ENCODE data around the gene SPATA22.
"Not testable (repeated sequence)": the region's sequence is repeated elsewhere in the genome, so short reads cannot be mapped to it uniquely, and the experiment has no call there.

Gene SPATA22, protein sequence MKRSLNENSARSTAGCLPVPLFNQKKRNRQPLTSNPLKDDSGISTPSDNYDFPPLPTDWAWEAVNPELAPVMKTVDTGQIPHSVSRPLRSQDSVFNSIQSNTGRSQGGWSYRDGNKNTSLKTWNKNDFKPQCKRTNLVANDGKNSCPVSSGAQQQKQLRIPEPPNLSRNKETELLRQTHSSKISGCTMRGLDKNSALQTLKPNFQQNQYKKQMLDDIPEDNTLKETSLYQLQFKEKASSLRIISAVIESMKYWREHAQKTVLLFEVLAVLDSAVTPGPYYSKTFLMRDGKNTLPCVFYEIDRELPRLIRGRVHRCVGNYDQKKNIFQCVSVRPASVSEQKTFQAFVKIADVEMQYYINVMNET

DNA sequence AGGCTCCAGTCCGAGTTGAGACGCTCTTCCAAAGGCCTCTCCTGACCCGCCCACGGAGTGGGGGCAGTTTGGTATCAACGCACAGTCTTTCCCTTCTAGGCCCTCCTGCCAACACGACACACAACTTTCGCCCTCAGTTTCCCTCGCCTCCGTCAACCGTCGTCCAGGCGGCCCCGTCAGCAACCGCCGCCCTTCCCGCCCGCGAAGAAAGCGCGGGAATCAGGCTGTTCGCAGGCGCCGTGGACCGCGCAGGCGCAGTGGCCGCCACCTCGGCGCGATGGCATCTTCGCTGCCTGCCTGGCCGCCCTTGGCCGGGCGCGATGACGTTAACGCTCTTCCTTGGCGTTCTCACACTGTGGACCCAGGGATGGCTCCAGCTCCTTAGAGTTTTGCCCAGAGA lies at the start of gene SPATA22:
Gene SPATA22 (minus strand): TSS at position 221 of the 400 bp plus-strand sequence. CDS start 2,494 bp downstream, outside the sequence.
- DNase-seq (ENCODE audit: low read depth in 2 of 2), result no peak

DNA sequence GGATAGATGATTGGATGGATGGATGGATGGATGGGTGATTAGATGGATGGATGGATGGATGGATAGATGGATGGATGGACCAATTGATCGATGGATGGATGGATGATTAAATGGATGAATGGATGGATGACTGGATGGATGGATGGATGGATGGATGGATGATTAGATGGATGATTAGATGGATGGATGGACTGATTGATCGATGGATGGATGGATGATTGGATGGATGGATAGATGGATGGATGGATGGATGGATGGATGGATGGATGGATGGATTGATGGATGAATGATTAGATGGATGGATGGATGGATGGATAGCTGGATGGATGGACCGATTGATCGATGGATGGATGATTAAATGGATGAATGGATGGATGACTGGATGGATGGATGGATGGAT lies 47.9 kb upstream of the SPATA22 start:
- not testable (repeated sequence) for DNase-seq (ENCODE audit: low read depth in 2 of 2)

DNA sequence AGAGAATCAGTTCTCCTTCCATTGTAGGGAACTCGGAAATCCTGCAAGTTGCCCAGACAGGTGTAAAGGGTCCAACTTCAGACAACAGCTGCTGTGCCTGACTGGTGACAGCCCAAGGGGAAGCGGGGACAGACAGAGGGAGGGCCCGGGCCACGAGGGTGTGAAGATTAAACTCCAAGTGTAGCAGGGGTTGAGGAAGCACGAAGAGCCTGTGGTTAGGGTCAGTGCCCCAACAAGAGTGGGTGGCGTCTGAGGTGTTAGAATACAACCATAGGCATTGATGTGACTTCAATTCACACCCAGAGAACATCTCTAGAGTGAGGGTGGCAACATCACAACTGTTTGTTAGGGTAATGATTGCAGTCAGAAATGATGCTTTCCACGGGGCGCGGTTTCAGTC lies 43.3 kb upstream of the SPATA22 start:
- DNase-seq (ENCODE audit: low read depth in 2 of 2), result no peak

DNA sequence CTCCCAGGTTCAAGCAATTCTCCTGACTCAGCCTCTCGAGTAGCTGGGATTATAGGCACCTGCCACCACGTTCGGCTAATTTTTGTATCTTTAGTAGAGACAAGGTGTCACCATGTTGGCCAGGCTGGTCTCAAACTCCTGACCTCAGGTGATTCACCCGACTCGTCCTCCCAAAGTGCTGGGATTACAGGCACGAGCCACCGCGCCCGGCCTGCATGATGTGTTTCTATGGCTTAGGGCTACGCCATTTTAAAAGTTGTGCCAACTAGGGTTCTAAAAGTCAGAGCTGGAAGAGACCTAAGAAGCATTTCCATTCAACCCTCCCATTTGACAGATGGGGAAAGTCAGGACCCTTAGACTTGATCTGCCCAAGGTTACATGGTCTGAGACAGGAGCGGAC lies 42.5 kb upstream of the SPATA22 start:
- DNase-seq (ENCODE audit: low read depth in 2 of 2), result not testable (repeated sequence)

DNA sequence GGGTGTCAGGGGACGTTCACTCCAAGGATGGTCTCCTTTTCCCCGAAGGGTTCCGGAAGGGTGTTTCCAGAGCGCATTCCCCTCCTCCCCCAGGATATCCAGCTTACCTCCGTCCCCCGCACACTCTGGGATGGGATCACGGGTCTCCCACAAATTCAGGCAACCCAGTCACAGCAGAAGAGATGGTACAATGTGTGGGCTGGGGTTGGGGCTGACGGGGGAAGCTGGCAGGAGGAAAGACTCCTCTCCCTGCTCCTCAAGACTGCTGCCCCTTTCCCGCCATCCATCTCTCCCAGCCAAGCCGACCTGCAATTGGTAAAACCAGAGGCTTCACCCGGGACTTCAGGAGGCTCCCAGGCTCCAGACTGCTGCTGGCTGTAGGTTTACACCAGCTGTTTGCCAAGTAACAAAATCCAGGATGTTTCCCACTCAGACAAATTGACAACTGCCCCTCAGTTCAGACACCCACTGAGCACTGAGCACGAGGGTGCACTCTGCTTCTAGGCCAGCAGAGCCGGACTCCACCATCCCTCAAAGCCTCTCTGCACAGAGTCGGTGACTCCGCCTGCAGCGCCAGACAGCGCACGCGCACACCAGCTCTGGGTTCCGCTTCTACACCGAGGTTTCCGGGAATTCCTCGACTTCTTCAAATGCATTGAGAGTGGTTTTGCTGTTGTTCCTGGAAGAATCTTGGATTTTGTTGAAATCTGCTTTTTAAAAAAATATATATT lies 41.9 kb upstream of the SPATA22 start:
- DNase-seq (ENCODE audit: low read depth in 2 of 2), result no peak

DNA sequence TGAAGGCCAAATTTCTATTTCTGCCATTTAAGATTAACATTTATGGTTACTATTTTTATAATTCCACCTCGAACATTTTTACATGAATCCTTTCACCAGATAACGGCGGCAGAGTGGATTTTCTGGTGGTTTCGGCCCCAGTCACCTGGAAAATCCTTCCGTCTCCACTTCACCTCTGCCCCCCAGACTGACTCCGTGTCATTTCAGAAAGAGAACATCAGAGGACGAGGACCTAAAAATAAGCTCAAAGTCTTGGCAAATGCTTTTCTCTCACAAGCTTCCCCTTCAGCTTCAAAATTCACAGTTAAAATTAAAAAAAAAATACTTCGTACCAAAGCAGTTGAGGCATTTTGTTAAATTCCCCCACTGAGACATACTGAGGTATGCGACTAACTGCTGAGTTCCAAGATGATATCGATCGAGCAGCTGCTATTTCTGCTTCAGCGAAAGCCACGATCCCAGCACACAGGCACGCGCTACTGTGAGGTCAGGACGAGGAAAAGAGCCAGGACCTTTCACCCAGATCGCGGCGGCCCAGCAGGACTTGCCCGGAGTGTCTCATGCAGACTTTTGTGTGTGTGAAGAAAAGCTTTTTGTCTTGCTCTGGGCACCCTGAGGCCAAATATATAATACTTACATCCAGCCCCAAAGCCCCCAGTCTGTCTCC lies 41.0 kb upstream of the SPATA22 start:
- DNase-seq (ENCODE audit: low read depth in 2 of 2), result no peak

DNA sequence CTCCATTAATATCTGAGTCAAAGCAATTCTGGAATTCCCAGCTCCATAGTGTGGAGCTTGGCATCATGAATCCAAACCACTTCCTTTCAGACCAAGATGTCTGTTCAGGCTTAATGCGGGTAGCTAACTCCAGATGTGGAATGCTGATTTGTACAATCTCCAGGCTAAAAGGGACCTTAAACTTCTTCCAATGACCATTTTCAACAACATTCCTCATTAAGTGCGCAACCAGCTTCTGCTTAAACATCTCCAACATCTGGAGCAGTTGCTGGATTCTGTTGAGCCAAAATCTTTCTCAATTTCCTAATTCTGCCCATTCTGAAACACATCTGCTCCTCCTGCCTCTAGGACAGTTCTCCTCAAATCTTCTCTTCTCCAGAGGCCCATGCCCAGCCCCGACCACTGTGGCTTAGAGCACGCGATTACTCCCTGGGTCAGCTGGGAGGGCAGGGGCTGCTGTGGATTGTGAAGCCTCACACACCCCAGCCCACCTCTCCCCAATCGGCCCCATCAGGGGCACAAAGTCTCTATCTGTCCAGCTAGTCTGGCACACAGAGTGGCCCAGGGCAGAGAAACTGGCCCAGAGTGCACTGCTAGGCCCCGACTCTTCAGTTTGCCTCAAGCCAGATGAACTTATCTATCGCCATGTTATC lies 40.4 kb upstream of the SPATA22 start:
- DNase-seq (ENCODE audit: low read depth in 2 of 2), result no peak

DNA sequence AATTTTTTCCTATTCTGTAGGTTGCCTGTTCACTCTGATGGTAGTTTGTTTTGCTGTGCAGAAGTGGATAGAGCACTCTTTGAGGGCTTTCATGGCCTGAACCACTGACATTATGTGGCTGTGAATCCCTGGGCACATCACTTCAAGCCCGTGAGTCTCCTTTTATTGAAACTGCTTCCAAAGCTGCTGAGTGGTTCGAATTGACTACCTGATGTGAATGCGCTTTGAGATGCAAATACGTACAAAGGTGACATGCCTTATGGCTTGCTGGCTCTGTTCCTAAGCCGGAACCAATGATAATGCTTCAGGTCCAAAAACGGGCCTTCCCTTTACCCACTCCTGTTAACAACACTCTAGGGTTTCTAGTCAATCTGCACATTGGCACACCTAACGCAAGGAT lies 38.5 kb upstream of the SPATA22 start:
- DNase-seq (ENCODE audit: low read depth in 2 of 2), result no peak

DNA sequence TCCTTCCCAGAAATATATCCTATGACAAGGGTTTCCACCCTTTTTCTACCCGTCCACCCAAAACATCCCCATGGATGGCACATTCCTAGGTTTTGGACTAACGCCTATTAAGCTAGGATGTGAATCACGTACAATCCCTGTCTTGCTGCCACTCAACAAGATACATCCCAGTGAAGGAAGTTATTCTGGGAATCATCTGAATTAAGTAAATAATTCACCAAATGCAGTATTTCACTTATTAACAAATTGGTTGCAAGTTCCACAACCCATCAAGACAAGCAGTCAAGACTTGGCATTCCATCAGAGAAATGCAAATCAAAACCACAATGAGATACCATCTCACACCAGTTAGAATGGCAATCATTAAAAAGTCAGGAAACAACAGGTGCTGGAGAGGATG lies 36.2 kb upstream of the SPATA22 start:
- DNase-seq (ENCODE audit: low read depth in 2 of 2), result no peak

DNA sequence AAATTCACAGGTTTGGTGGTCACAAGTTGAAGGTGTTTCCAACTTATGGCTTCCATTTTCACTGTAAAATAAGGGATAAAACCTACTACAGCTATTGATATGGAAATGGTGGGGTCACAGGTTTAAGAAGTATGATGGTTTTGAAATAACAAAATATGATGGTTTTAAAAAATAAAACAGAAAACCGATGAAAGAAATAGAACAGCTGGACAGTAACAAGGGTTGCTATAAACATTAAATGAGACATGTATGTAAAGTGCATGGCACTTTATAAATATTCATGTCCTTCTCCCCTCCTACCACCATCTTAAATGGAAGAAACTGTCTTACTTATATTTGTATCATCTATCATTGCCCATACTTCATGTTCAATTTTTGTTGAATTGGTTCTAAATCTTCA lies 35.5 kb upstream of the SPATA22 start:
- no peak for DNase-seq (ENCODE audit: low read depth in 2 of 2)

DNA sequence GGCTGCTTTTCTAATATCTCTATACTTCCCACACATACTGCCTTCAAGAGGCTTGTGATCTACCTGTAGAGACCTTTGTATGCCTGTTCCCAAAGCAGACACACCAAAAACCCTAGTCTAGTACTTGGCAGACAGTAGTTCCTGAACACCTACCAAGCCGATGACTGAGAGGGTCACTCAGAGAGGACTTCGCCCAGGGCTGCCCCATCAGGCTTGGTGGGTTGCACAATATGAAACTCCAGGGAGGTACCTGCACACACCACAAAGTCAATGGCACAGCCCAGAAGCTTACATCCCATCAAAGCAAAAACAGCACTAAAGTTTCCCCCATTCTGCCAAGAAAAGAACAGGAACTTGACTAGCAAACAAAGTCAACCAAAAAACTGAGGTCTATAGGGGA lies 34.4 kb upstream of the SPATA22 start:
- no peak for DNase-seq (ENCODE audit: low read depth in 2 of 2)

DNA sequence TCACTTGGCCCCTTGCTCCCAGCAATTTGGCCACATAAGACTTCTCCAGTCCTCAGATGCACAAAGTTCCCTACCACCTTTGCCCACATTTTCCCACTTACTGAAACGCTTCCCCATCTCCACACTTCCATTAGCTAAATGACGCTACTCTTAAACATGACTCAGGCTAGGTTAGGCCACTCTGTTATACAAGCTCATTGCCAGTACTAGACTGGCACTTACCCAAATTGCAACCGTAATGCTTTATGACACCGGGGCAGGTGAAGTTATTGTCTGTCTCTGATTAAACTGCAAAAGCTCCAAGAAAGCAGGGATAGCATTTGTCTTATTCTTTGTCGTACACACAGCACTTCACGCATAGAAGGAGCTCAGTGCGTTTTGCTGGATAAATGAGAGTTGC lies 33.4 kb upstream of the SPATA22 start:
- no peak for DNase-seq (ENCODE audit: low read depth in 2 of 2)

DNA sequence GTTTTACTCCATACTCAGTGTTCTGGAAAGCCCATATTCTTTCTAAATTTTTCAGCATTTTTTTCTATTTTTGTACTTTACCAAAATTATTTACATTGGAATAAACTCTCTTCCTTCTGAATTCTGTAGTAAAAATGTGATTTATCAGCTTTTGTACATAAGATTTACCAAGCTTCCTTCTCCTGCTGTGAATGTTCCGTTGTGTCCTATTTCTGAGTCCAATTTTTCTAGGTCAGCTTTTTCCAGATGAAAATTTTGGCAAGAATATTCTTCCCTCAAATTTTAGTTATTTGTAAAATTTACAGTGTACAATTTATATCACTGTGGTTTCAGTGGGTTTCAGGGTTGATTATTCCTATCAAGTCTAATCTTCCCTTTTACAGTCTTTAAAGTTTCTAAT lies 31.7 kb upstream of the SPATA22 start:
- DNase-seq (ENCODE audit: low read depth in 2 of 2), result no peak

DNA sequence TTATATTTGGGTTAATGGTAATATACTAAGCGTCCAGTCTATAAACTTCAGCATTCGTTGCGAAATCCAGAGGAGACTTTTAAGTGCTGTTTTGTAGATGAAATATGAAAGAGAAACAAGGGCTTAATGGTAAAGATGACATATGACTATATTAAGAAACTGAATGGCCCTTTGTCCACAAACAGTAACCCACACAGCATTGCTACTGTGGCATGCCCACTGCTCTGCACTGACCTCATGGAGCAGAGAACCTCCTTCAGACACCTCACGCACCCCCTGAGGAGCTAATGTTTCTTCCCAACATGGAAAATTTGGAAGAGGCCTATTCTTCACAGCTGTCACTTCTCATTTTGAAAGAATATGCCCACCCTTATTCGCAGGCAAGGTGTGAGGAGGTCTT lies 30.8 kb upstream of the SPATA22 start:
- DNase-seq (ENCODE audit: low read depth in 2 of 2), result no peak

DNA sequence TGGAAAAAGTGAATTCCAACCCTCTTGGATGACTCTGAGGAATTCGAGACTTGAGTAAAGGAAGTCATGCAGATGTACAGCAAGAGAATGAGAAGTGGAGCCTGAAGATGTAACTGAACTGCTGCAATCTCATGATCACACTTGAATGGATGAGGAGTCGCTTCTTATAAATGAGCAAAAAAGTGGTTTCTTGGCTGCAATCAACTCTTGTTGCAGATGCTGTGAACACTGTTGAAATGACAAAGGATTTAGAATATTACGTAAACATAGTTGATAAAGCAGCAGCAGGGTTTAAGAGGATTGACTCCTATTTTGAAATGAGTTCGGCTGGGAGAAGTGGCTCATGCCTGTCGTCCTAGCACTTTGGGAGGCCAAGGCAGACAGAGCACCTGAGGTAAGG lies 29.7 kb upstream of the SPATA22 start:
- DNase-seq (ENCODE audit: low read depth in 2 of 2), result no peak

DNA sequence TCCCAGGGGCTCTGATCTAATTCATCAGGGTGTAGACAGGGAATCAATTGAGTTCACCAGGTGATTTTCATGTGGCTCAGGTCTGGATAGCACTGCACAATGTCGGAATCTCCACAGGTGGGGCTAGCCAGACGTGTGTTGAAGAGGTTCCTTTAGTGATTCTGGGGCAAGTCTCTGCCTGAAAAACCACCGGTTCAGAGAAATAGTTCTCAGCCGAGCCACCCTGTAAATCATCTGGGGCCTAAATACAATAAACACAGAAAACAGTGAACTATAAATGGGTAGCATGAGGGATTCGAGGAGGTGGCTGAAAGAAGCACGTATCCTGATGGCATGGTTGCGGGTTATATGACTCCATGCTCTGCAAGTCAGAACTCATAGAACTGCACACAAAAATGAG lies 25.5 kb upstream of the SPATA22 start:
- DNase-seq (ENCODE audit: low read depth in 2 of 2), result no peak

DNA sequence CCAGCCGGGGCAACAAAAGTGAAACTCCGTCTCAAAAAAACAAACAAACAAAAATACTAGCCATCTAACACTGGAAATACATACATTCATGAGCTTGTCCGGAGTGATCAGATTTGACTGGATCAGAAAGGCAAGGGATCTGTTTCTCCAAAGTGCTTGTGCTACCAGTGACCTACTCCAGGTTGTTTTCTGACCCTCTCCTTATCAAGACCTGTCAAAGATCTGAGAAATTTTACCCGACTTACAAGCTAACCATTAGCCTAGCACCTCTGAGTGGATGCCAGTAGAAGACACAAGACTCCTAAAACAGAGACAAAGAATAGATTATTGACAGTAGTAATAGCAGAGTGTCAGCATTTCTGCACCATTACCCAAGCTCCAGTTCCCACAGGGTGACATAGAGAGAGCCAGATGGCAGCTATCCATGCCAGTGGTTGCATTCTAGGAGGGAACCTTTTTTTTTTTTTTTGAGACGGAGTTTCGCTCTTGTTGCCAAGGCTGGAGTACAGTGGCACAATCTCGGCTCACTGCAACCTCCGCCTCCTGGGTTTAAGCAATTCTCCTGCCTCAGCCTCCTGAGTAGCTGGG lies 14.0 kb upstream of the SPATA22 start:
- no peak for DNase-seq (ENCODE audit: low read depth in 2 of 2)

DNA sequence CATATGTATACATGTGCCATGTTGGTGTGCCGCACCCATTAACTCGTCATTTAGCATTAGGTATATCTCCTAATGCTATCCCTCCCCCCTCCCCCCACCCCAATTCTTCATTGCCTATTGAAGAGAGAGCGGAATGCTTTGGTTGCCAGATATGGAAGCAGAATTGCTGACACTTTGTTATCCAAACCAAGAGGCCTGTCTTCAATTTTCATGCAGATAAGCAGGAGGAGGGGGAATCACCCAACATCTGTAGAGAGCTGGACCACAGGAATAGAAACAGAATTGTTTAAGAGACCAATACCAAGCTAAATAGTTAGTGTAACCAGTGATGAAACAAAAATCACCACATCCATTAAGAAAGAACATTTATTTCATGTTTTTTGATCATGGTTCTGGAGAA lies 11.2 kb upstream of the SPATA22 start:
- no peak for DNase-seq (ENCODE audit: low read depth in 2 of 2)

DNA sequence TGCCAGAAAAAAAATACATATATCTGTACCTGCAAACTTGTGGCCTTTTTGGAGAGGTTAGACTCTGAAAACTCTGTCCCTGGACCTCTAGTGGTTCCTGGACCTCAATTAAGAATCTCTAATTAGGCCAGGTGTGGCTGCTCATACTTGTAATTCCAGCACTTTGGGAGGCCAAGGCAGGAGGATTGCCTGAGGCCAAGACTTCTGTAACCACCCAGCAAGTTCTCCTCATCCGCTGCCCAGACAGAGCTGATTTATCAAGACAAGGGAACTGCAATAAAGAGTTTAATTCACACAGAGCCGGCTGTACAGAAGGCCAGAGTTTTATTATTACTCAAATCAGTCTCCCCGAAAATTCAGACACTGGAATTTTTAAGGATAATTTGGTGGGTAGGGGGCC lies 8.4 kb upstream of the SPATA22 start:
- DNase-seq (ENCODE audit: low read depth in 2 of 2), result no peak

DNA sequence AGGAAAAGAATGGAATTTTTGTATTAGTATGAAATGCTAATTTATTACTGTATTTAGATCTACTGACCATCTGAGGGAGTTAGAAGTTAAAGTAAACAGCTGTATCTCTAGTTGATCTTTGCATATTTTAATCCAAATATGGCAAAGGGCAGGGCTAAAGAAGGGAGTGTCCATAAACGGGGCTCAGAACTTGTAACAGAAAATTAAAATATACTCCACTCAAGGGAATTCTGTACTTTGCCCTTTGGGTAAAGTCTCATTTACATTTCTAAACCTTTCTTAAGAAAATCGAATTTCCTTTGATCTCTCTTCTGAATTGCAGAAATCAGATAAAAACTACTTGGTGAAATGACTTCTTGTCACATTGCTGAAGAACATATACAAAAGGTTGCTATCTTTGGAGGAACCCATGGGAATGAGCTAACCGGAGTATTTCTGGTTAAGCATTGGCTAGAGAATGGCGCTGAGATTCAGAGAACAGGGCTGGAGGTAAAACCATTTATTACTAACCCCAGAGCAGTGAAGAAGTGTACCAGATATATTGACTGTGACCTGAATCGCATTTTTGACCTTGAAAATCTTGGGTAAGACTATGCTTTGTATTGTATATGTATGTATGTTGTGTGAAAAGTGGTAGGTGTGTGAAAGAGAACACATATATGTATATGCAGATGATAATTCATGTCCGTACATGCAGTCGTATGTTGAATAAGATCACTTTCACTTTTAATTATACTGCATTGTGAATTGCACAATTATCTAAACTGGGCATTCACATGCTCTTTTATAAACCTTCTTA lies 4.4 kb upstream of the SPATA22 start, which contains the start of gene ASPA:
Gene ASPA (plus strand): TSS at position 186 of the 799 bp plus-strand sequence. CDS start 163 bp downstream, at position 349.
- no peak for DNase-seq (ENCODE audit: low read depth in 2 of 2)

DNA sequence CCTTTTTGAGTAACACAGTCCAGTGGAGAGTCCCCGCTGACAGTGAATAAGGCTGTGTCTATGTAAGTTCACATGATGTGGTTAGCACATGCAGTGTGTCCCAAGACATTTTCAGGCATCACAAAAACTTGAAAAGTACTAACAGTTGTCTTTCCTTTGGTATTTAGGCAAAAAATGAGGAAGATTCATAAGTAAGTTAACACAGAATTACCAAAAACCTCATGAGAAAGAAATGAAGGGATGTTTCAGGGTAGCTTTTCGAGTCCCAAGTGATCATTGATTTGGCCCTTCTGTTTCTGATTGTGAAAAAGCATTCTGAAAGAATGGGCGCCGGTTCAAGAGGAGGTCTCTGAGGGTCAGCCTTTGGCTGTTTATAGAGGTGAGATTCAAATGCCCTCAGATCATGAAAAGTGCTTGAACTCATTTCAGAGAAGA lies 3.6 kb upstream of the SPATA22 start:
- no peak for DNase-seq (ENCODE audit: low read depth in 2 of 2)

Data from stimulated activated CD8-positive, alpha-beta memory T cell treated with anti-CD3 and anti-CD28 coated beads, Interleukin-2, amount 100 ng/mL, for 1 hour (primary cell).